VCaP (cell line): ENCODE measurements around the gene P3H3.

Experiments
- H3K27ac ChIP-seq: fragments of 450-650 bp; 2 replicates; pipeline ENCODE4 v1.5.1; 2017
- CTCF ChIP-seq: fragments of 450-650 bp; conservative IDR thresholded peaks from 2 replicates; pipeline ENCODE4 v1.5.1; 2017; ENCODE audit warnings: mild to moderate bottlenecking, moderate library complexity

The P3H3 gene

GRCh38 chr12:6819106-6820030 is 8.8 kb upstream of the P3H3 start:
- H3K27ac ChIP-seq = no peak overlapping the region
- TF ChIP-seq CTCF = no peak

GRCh38 chr12:6820166-6820565 is 8.0 kb upstream of the P3H3 start:
- TF ChIP-seq CTCF = no peak
- H3K27ac ChIP-seq = no peak overlapping the region

GRCh38 chr12:6821591-6822425 is 6.4 kb upstream of the P3H3 start, which contains the start of gene GPR162:
Gene GPR162 (plus strand): TSS chr12:6821821. CDS start chr12:6823899, 2,078 bp downstream.
- TF ChIP-seq CTCF = no peak
- peak within 1 kb of the TSS; percentile 69; the same call in 1 of the 2 replicates for H3K27ac ChIP-seq

- TF ChIP-seq CTCF = no peak
- peak overlapping the region; percentile 69; the same call in 1 of the 2 replicates for H3K27ac ChIP-seq
Observed at GRCh38 chr12:6822426-6823135, 5.6 kb upstream of the P3H3 start.

GRCh38 chr12:6823182-6824084 is 4.8 kb upstream of the P3H3 start:
- TF ChIP-seq CTCF = no peak

GRCh38 chr12:6824085-6824775 is 4.0 kb upstream of the P3H3 start:
- H3K27ac ChIP-seq = no peak overlapping the region
- TF ChIP-seq CTCF = no peak

More at GRCh38 chr12:6823182-6824084, 4.8 kb upstream of the P3H3 start:
- H3K27ac ChIP-seq = no peak overlapping the region
